HPDE6-E6E7 (cell line): ENCODE data around the gene SIDT1.

ENCODE experiments used
- DNase-seq: peaks from one replicate; pipeline ENCODE4 v3.0.0; 2011; ENCODE audit warnings: missing footprints; ENCODE audit errors: extremely low spot score

Gene SIDT1

GRCh38 chr3:113597596-113598354, 65.4 kb downstream of the SIDT1 start:
- DNase-seq = no peak

DNA sequence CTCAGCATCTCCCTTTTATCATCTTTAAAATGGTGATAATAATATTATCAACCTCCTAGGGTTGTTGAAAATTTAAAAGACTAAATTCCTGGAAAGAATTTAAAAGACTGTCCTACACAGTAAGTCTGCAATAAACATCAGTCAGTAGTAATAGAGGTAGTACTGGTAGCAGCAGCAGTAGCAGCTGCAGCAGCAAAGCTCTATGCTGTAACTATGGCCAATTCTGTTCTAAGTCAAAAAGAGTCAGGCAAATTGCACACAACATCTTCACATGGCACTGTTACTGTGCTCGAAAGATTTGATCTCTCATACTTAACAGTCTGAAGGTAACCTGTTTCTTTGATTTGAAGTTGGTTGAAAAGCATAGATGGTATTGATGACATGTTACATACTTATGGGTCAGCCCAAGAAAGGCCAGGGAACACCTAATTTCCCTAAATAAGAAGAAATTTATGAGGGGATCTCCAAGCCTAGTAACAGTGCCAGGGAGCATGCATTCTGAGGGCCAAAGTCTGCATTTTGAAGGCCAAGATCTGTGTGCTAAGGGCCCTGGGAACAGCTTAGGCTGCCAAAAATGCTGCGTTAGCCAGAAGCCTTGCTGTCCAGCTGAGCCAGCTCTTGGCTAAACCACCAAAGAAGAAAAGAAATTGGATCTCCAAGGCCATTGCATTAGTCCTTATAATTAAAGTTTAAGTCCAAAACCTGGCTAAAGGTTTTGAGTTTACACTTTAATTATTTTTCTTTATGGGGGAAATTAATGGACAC, 68.2 kb downstream of the SIDT1 start:
- no peak for DNase-seq

DNA sequence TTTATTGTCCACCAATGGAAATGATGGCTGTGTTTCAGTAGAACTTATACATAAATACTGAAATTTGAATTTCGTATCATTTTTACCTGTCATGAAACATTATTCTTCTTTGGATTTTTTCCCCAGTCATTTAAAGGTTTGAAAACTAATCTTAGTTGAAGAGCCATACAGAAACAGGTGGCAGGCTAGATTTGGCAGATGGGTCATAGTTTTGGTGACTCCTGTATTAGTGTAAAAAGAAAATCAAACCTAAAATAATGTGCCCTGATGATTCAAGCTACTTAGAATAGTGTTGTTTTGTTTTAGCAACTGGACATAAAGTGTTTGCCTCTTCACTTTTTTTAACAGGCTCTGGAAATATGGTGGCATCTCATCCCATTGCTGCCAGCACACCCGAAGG, 68.9 kb downstream of the SIDT1 start:
- no peak for DNase-seq

DNA sequence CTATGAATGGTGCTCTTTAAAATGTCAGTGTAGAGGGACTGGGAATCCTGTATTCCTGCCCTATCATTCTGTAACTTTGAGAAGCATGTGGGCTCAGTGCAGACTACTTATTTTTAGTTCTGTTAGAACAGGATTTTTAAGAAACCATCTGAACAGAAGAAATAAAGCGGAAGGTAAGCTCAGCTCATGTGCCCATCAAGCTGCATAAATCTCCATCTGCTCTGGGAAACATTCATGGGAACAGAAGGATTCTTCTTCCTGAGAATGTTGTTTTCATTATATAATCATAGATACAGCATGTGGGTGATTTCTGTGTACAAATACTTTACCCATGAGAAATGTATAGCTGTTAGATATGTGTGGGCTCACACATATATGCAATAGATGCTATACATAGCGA, 69.9 kb downstream of the SIDT1 start:
- DNase-seq = no peak

GRCh38 chr3:113602836-113603235, 70.5 kb downstream of the SIDT1 start:
- no peak for DNase-seq

GRCh38 chr3:113606539-113607218, 74.3 kb downstream of the SIDT1 start:
- no peak for DNase-seq

- no peak for DNase-seq
These were observed 74.9 kb downstream of the SIDT1 start for GRCh38 chr3:113607219-113607596.

- no peak for DNase-seq
These were observed 82.0 kb downstream of the SIDT1 start for GRCh38 chr3:113614402-113614801.

DNA sequence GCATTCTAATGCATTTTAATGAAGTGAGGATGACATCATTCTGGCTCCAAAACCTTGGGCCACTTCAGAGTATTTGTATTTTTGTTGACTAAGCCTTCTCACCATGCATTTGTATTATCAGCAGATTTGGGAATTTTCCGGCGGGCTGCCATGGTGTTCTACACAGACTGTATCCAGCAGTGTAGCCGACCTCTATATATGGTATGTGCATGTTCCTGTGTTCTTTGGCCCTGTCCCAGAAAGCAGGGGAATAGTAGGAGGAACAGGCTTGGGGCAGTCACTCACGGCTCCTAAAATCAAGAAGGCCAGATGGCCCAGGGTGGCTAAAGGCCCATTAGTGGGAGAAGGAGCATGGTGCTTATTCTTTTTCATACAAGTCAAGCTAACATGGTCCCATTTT, 83.6 kb downstream of the SIDT1 start:
- DNase-seq = no peak

GRCh38 chr3:113617726-113618125, 85.4 kb downstream of the SIDT1 start:
- no peak for DNase-seq

DNA sequence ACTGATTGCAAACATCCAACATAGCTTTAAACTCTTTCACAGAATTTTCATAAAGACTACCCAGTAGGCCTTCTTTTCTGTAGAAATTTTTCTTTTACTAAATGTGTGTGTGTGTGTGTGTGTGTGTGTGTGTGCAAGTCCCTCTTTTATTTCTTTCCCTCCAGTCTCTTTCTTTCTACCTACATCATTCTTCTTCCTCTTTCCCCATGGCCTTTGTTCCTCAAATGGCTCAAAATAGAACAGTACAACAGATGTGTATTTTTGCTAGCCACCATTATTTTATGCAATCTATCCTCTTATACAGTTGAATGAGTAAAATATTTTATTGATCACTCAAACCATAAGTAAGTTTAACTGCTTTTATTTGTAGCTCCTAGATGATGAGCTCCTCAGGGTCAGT, 87.7 kb downstream of the SIDT1 start:
- no peak for DNase-seq

- no peak for DNase-seq
These were observed 91.0 kb downstream of the SIDT1 start for GRCh38 chr3:113623324-113623723.

DNA sequence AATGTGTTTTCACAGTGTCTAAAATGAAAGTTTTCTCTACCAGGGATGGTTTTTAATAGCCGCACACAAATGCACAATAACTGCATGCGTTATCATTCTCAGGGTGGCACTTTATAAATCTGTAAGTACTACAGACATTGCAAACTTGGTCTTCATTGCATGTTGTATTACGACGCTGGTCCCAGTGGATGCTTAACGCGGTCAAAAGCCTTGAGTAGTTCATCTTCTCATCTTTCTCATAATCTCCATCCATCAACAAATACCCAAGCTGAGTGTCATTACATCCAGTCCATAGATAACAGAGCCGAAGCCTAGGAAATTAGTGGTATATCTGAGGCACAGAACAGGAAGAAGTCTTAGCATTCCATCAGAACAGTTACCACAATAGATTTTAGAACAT, 91.5 kb downstream of the SIDT1 start:
- no peak for DNase-seq

DNA sequence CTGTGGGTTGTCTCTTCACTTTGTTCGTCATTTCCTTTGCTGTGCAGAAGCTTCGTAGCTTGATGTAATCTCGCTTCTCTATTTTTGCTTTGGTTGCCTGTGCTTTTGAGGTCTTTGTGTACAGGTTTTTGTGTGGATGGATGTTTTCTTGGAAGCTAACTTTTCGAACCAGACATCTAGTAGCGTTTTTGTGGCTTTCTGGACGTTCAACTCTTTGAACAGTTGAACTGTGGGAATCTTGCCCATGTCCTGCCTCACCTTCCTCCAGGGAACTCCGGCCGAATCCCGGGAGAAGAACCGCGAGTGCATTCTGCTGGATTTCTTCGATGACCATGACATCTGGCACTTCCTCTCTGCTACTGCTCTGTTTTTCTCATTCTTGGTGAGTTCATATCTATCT, 93.5 kb downstream of the SIDT1 start:
- DNase-seq = no peak

GRCh38 chr3:113626503-113627371, 94.4 kb downstream of the SIDT1 start:
- DNase-seq = peak; percentile 56

DNA sequence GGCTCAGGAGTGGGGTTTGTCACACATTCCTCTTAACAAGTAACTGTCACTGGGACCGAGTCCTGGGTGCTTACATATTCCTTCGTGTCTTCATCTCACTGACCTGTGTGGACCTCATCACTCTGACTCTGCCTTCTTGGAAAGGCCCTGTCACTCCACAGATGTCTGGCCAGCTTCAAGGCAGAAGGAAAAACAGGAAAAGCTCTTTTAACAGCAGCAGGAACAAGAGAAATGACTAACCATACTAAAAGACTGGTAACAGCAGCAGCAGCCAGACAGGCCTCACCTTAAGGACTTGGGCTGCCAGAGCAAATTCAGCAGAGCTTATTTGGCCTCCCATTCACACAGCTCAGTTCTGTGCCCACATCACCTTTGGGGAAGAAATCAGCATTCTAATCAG, 96.0 kb downstream of the SIDT1 start:
- no peak for DNase-seq

DNA sequence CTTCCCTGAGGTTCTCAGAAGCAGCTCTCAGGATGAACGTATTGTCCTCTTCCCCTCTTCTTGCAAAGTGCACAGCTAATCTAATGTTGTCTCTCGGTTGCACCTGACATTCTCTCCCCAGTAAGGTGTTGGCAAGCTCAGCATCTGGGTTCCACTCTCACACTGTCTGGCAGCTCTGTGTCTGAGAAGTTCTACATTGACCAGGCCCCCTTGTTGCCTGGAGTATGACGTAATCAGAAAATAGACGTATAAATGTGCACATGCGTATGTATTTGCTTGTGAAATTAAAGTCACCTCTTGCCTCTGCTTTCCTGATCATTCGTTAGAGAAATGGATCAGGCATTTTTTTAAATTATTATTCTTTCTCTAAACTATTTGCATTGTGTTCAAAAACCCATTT, 96.4 kb downstream of the SIDT1 start:
- DNase-seq = no peak

DNA sequence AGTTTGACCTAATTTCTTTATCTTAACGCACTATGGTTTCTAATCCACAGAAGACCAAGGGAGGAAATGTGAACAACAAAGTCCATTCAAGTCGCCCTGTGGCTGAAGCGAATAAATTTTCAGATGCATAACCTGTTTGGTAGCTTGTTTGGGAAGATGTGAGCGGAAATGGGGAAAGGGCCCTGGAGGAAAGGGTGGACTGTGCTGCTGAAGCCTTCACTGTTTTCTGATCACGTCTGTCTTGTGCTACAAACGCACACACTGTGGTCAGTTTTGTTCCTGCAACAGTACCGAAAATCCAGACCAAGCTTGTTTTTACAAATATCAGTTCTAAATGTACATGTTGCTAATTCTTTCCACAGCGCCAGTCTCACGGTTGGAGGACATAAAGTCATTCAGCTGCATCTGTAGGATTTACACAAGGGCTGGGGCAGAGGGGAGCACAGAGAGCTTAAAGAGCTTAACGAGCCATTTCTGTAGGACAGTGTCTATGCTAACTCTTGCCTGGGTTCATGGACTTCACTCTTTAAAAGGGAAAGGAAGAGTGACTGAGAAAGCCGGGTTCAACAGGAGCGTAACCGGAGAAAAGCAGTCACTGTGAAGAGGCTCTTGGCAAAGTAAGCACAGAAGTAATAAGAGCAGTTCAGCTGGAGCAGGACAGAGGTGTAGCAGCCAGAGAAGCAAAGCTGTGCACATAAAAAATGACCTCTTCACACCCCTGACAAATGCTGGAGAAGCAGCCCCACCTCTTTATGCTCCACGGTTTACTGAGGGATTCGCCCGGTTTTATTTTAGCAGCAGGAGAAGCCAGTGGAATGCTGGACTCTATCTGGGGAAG, 97.4 kb downstream of the SIDT1 start:
- no peak for DNase-seq

DNA sequence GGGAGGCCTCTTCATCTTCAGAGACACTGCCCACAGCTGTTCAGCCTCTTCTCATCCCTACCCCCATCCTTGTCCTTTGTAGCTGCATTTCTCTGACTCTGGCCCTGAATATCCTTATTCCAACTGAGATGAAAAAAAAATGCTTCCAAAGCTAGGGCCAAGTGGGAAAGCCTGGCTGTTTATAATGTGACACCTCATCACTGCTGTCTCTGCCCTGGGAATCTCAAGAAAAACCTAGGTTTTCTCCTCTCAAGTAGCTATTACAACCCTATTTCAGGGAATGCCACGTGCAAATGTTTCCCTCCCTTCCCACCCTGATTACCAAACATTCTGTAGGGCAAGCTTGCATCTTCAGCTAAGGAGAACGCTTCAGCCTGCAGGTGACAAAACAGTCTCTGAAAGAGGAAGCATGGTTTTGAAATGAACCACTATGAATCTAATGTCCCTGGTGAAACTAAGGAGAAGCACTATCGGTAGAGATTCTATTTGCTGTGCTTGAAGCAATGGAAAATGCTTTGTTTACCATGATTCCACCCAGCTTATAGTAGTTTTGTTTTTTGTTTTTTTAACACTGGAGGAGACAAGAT, 98.7 kb downstream of the SIDT1 start:
- DNase-seq = no peak

- no peak for DNase-seq
These were observed 99.2 kb downstream of the SIDT1 start for GRCh38 chr3:113631573-113631972.
